NCI-H748 (cell line): ENCODE results near the gene SIGLEC7.
A peak's percentile ranks its signal among the peaks of the same experiment; 100 is the strongest.

ENCODE experiments used
- DNase-seq: peaks from one replicate; lab custom pipeline; 2025; ENCODE audit not compliant: unreplicated experiment; lab: John Stamatoyannopoulos, UW

The SIGLEC7 gene

DNA sequence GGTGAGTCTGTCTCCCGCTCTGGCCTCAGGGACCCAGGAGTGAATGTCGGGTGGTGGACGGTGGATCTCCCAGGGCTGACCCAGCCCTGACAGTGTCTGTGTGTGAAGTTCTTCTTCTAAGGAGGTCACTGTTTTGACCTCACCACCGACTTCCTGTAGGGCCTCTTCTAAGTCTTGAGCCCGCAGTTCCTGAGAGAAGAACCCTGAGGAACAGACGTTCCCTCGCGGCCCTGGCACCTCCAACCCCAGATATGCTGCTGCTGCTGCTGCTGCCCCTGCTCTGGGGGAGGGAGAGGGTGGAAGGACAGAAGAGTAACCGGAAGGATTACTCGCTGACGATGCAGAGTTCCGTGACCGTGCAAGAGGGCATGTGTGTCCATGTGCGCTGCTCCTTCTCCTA lies at the start of gene SIGLEC7:
SIGLEC7 (plus strand) TSS at position 183 of the 400 bp plus-strand sequence; CDS start at position 252, 69 bp downstream.
- no peak for DNase-seq

DNA sequence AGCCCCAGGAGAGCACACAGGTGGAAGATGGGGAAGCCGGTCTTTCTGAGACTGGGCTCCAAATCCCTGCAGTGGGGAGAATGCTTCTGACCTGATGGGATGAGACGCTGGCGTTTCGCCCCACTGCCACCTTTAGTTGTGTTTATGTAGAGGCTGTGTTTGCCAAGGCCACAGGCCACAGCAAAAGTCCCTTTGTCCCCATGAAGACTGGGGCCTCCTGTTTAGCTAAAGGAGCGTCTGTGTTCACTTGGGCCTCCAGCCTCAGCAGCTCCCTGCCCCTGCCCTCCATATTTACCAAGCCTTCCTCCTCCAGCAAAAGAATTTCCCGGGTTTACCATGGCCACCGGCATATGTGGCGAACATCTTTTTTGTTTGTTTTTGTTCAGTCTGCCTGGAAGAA lies 49.0 kb upstream of the SIGLEC7 start:
- peak; percentile 14 for DNase-seq

DNA sequence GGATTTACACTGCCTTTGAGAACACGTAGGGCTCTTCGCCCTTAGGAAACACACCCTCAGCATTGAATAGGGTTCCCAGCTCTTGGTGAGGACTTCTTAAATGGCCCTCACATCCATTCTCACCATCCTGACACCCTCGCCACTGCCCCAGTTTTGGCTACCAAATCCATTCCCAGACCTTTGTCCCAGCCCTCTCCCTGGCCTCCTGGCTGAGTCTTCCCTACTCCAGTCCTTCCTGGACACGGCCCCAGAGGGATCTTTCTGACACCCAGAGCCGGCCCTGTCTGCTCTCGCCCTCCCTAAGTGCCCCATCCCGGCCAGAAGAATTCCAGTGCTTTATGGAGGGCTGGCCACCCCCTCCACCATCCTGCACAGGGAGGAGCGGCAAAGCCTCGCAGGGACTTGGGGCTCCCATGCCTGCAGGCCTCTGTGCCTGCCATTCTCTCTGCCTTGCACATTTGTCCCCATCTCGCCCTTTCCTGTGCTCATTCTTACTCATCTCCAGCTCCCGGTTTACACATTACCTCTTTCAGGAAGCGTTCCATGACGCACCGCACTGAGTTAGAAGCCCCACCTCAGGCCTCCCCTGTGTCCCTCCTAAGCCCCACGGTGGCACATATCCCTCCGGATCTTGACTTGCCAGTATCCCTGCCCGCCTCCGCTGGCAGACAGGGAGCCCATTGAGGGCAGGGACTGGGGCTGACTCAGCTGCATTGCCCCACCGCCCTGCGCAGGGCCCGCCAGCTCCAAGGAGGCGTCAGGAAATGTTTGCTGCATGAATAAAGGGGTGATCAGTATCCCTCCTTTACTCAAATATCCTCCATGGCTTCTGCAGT lies 48.4 kb upstream of the SIGLEC7 start:
- no peak for DNase-seq

DNA sequence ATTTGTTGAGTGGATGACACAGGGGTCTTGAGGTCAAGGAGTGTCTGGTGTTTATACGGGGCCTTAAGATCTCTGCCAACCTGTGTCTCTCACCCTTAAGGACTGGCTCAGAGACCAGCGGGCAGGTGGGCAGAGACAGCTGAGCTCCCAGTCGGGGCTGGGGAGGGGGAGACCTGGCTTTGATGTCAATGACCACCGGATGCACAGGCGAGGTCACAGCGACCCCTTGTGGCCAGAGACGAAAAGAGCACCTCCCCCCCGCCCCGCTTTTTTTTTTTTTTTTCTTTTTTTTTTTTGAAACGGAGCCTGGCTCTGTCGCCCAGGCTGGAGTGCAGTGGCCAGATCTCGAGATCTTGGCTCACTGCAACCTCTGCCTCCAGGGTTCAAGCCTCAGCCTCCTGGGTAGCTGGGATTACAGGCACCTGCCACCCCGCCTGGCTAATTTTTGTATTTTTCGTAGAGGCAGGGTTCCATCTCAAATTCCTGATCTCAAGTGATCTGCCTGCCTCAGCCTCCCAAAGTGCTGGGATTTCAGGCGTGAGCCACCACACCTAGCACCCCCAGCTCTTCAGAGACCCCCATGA lies 47.3 kb upstream of the SIGLEC7 start:
- DNase-seq: peak; percentile 62

DNA sequence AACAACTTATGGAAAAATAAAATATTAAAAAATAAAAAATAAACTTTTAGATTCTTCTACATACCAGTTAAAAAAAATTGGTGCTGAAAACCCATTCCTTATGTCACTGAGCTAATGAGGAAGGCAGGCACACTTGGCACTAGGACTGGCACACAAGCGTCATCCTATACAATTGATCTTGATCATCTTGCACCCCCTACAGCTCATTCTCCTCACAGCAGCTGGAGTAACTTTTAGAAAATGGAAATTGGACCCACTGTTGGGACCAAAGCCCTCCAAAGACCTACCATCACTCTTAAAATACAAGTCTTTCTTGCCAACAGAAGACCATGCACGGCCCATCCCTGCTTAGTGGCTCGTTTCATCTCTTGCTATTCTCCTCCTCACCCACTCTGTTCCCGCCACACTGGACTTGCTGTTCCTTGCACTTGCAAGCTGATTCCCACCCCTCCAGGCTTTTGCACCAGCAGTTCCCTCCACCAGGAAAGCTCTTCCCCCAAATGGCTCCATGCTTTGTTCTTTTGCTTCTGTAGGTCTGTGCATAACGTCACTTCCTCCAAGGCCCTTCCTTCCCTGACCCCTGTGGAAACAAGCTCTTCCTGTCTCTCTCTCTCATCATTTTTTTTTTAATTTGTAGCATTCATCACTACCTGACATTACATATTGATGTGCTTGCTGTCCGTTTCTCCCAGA lies 45.5 kb upstream of the SIGLEC7 start:
- peak; percentile 52 for DNase-seq

DNA sequence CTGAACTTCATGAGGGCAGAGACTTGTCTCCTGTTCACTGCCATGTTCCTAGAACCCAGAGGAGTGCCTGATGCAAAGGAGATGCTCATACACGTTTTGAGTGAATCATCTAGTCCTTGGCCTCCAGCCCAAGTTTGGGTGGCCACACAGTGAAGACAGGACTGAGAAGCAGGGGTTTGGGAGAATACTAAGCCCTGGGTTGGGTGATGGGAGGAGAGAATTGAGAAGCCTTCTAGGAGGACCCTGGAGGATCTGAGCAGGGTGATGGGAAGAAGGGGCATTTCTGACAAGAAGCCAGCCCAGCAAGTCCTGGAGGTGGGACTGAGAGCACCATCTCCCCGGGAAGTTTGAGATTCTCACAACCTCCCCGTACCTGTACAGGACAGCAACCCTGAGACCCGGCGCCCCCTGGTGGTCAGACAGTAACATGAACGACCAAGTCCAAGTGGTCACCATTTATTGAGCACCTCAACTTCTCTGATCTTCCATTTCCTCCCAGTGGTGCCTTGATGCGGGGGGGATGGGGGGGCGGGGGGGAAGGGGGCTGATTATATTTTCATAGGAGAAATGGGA lies 44.8 kb upstream of the SIGLEC7 start:
- DNase-seq: peak; percentile 69

DNA sequence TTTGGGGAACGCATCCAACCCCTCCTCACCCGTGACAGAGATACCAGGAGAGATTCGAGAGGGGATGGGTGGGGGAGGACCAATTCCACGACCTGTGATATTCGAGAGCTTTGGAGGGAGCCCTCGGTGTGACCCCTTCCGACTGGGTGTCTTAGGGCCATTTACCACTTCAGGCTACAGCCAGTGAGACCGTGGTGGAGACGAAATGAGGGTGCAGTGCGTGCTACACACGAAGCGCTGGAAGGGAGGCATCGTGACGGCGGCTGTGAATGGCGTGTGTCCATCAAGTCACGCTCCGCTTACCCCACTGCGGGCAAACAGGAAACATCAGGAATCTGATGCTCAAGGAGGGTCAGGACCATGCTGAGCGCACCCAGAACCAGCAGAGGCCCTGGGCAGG lies 44.3 kb upstream of the SIGLEC7 start:
- DNase-seq: no peak

DNA sequence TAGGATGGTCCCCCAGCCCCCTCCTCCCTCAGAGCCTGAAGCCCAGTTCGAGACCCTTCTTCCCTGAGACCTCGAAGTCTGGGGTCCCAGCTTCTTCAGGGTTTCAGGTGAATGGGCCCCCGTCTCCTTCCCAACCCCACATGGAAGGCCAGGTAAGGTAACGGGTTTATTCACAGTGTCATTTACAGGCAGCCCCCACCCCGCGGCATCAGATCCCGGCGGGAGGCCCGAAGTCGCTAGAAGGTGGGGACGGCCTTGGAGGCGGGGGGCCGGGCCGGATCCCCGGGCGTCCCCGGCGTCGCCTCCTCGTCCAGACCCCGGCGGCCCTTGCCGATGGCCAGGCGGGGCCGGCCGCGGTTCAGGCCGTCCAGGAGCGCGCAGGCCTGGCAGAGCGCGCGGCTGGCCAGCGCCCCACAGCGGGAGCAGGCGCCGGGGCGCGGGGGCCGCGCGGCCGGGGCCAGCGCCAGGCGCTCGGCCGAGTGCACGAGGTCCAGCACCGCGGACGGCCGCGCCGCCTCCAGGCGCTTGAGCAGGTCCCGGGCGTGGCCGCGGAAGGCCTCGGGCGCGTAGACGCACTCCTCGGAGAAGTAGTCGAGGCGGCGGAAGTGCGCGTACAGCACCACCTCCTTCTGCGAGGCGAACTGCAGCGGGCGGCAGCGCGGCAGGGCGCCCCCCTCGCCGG lies 43.6 kb upstream of the SIGLEC7 start:
- DNase-seq: no peak

DNA sequence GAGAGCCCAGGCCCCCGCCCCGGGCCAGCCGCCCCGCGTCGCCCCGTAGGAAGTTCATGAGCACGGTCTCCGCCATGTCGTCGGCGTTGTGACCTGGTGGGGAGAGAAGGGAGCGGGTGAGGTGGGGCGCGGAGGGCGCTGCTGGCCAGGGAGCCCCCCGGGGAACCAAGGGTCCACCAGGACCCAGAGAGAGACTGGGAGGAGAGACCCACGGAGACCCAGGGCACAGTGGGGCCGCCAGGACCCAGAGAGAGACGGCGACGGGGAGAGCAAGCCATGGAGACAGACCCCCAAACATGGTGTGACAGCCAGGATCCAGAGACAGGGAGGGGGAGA lies 43.1 kb upstream of the SIGLEC7 start:
- DNase-seq: no peak

DNA sequence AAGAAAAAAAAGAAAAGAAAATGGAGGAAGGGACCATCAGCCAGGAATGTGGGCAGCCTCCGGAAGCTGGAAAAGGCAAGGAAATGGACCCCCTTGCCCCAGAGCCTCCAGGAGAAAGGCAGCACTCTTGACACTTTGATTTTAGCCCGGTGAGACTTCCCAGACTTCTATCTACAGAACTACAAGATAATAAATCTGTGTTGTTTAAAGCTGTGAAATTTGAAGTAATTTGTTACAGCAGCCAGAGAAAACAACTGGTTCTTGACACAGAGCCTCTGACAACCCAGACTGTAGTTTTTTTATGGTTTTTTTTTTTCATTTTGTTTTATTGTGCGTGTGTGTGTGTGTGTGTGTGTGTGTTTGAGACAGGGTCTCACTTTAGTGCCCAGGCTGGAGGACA lies 41.5 kb upstream of the SIGLEC7 start:
- DNase-seq: no peak

DNA sequence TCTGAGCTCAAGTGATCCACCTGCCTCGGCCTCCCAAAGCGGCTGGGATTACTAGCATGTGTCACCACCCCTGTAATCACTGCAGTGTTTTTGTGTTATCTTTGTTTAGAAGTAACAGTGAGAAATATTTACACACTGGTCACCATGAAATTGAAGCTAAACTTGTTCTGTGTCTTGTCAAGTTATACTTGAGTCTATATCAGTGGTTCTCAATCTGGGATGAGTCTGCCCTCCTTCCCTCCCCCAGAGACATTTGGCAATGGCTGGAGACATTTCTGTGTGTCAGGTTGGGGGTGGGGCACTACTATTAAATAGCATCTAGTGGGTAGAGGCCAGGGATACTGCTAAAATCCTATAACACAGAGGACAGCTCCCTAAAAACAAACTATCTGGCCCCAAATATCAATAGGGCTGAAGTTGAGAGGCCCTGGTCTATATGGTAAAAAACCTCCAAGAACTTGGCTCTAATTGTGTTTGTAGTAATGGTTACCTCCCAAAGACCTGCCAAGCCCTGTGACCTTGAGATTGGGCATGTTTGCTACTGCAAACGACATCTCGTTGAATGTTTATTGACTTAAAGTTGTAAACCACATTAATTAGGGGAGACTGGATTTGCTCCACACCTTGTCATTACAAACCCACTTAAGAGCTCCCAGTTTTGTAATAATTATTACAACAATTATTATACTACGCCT lies 40.8 kb upstream of the SIGLEC7 start:
- no peak for DNase-seq

DNA sequence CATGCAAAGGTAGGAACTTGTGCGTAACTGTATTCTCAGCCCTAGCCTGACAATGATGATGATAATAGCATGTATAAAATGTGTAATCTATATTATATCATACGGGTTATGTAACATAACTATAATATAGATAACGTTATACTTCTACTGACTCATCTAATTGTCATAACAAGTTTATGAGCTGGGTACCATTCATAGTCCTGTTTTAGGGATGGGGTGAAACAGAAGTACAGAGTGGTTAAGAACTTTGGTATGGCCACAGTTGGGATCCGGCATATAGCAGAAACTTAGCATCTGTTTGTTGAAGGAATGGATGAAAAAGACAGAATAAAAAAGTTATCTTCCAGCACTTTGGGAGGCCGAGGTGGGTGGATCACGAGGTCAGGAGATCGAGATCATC lies 39.1 kb upstream of the SIGLEC7 start:
- no peak for DNase-seq

DNA sequence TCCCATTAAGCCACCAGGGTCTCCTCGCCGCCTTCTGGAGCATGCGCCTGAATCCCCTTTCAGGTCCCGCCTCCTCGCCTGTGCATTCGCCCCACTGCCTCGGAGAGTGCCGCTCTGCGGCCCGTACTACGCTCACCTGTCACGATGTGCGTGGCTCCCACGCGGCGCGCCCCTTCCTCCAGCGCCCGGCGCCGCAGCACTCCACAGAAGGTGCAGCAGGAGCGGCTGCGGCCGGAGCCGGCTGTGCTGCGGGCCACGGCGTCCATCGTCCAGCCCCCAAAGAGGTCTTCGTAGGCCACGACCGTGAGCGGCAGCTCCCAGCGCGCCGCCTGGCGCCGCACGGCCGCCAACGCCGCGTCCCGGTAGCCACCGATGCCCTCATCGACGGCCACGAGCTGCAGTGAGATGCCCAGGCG lies 38.2 kb upstream of the SIGLEC7 start:
- no peak for DNase-seq

DNA sequence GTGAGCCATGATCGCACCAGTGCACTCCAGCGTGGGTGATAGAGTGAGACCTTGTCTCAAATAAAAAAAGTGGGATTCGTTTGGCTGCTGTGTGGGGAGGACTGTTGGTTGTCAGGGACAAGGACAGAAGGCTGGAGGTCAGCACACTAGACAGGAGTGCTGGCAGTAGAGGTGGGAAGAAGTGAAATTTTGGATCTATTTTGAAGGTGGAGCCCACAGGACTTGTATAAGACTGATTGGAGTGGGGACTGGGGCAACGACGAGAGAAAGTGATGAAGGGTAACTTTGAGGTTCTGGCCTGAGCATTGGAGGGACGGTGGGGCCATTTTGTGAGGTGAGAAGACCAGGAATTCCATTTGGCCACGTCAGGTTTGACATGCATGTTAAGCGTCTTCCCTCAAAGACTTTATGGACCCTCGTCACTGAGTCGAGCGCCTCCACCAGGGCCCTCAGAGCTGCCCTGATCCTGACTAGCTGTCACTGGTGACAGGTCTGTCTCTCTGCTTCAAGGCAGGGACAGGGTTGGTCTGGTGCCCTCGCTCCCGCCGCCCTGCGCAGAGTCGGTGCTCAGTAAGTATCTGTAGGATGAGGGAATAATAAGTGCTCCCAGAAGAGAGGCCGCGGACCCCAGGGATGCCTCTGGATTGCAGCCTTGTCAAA lies 34.6 kb upstream of the SIGLEC7 start:
- no peak for DNase-seq

DNA sequence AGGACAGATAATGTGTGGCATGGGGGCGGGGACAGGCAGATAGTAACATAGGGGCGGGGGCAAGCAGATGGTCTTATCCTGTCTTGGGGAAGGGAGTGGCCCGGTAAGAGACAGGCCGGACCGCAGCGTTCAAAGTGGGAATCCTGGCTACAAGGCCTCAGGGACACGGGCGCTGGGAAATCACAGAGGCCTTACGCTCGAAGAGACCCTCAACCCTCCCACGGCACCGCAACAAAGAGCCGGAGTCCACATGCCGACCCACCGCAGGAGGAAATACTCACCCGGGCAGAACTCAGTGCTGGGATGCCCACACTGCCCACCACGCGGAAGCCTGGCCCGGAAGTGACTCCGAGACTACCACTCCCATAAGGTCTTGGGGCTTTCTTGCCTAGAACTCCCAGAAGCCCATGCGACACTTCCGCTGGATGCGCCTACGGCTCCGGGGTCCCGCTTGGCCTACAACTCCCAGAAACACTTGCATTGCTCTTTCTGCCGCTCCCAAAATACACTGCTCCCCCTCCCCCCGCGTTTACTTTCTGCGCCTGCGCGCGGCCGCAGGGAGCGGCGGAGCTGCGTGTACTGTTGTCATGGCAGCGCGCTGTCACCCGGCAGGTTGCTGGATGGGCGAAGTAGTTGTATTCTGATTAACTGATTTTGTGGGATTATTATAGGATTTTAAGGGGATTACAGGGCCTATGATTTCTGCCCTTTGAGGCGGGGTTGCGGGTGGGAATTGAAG lies 33.9 kb upstream of the SIGLEC7 start, which contains the start of gene CTU1:
CTU1 (minus strand) TSS at position 344 of the 739 bp plus-strand sequence. CDS start 3,840 bp downstream, outside the sequence.
- peak; percentile 100 for DNase-seq

DNA sequence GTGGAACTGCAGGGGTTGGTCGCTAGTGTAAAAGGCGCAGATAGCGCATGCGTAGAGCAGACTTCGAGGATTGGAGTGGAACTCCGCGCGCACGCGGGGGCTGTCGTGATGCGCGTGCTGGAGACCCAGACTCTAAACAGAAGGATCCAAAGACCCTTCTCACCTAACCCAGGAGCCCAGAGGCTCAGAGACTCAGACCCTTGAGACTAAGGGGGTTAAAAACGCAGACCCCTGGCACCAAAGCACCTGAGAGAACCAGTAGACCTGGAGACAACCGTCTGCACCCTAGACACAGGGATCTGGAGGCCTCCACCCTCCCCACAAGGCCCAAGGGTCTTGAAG lies 33.3 kb upstream of the SIGLEC7 start:
- DNase-seq: peak; percentile 90

DNA sequence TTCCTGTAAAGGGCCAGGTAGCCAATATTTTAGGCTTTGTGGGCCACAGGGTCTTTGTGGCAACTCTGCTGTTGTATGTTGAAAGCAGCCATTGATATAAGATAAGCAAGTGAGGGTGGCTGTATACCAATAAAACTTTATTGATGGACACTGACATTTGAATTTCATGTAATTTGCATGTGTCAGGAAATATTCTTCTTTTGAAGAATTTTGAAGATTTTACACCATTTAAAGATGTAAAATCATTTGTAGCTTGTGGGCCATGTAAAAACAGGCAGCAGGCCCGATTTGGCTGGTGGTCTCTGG lies 31.5 kb upstream of the SIGLEC7 start:
- DNase-seq: no peak

DNA sequence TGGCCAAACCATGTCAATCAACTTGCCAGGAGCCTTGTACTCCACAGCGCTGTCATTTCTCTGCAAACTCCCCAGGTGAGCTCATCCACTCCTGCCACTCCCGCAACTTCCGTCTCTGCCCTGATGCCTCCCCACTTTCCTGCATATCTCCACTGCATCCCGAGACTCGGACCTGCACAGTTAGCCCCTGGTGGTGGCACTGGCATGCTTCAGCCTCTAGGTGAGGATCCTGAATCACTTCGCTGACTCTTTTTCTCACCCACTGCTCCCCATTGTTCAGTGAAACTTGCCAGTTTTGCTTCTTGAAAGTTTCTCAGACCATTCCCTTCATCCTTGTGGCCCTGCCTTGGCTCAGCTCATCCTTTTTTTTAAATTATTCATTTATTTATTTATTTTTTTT lies 30.5 kb upstream of the SIGLEC7 start:
- peak; percentile 27 for DNase-seq

DNA sequence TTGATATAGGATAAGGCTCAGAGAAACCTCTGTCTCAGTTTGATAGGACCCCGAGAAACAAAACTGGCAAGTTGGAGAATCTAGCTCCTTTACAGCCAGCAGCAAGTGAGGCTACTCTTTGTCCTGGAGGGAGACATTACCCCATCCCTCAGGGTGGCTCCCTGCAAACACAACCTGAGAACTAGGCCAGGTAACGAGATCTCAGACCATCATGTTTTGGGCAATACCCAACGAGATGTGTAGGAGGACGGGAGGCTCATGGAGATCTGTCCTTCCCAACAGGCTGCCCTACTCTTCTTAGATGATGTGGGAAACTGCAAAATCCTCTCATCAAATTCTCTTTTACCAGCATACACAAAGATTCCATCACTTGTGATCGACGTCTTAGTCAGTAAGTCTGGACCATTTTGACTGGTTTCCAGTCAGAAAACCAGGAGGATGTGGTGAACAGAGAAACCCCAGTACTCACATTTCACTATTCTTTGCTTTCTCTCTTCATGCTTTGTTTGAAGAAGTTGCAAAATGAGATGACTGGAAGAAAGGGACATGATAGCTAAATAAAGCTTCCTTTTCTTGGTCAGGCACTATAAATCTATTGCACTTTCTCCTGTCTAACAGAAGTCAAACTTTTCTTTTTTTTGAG lies 27.9 kb upstream of the SIGLEC7 start:
- no peak for DNase-seq
